GM12892 (cell line): ENCODE data around the gene DZIP1.

ENCODE experiments used
- DNase-seq: peaks from one replicate; pipeline ENCODE4 v3.0.0; 2011; ENCODE audit not compliant: insufficient read length
- FAIRE-seq: peaks from 2 replicates; lab custom pipeline; 2011; peaks lifted over from hg19 to GRCh38; lab: Jason Lieb, UNC
- POLR2A ChIP-seq: IDR thresholded peaks from 2 replicates; pipeline ENCODE4 v1.6.1; 2011; ENCODE audit warnings: low read depth, low read length, control low read depth
- POLR2AphosphoS5 ChIP-seq: IDR thresholded peaks from 2 replicates; pipeline ENCODE4 v1.6.1; 2011; ENCODE audit warnings: low read depth, low read length, control low read depth
- TAF1 ChIP-seq: IDR thresholded peaks from 2 replicates; pipeline ENCODE4 v1.6.1; 2011; ENCODE audit warnings: low read depth, mild to moderate bottlenecking, control low read depth, low read length, borderline replicate concordance

DZIP1 gene

DNA sequence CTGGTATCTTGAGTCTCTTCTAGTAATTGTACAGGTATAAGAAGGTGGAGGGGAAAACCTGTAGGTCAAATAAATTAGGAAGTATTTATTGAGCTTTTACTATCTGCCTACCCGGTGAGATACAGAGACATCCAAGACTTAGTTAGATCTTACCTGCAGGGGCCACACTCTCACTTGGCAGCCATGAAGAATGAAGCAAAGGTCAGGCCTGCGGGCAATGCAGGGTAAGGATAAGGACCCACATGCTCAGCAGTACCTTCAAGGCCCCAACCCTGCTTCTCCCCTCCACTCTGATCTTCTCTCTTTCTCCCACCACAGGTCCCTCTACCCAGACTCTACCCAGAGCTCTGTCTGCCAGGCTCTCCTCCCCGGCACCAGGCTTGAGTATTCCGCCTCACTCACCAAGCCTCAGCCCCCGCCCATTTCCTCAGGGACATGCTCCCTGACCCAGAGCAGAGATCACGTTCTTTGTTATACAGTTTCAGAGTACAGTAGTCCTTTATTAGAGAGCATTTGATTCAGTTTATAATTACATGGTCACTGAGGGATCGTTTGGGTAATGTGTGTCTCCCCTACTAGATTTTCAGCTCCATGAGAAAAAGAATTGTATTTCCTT lies 110.9 kb downstream of the DZIP1 start:
- FAIRE-seq (no peak), DNase-seq (no peak)
- TF ChIP-seq POLR2A: no peak
- no peak for TF ChIP-seq TAF1
- TF ChIP-seq POLR2AphosphoS5: no peak

DNA sequence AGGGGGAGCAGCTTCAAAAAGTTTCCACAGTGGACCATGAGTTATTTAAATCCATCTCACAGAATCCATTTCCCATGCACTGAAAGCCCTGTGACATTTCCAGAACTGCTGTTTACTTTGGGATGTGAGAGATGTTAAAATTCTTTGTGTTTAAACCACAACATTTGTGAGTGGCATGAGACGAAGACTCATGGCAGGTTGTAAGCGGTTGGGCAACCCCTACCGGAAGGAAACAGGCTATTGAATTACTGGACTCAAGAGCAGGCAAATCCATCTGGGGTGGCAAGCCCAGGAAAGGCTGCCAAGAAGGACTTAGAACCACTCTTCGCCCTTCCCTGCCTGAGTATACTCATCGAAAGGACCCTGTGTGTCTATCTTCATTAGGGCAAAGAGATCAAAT lies 114.3 kb downstream of the DZIP1 start:
- FAIRE-seq (no peak), DNase-seq (no peak)
- TF ChIP-seq TAF1: no peak
- no peak for TF ChIP-seq POLR2A
- no peak for TF ChIP-seq POLR2AphosphoS5
